Pancreas (tissue), 10 donors: ENCODE results near the gene IPO13. TPM values are rescaled to one million over a fixed set of nuclear protein-coding genes. Genes with fewer than 3 reads are reported as not detected.

ENCODE experiments used
- ATAC-seq, 4 donors: fragments of 200-7000 bp; cut with Tn5 transposase; one replicate each; pipeline versions ENCODE4 v1.8.0 to v1.9.1; 2020; ENCODE audit warnings: mild to moderate bottlenecking in 4 of 4, moderate library complexity in 4 of 4
- DNase-seq, 6 donors: peaks; one replicate each; pipeline ENCODE4 v3.0.0-alpha.2; 2020
- FAIRE-seq: peaks from 2 replicates; lab custom pipeline; 2012; peaks lifted over from hg19 to GRCh38; lab: Jason Lieb, UNC
- H3K27ac ChIP-seq, 4 donors: fragments of 200-600 bp; sonication (generic); 1 replicate in 3 of 4; 2 replicates in 1 of 4; pipeline versions ENCODE4 v1.5.0 to v1.8.0; 2020
- H3K27me3 ChIP-seq, 4 donors: fragments of 200-600 bp; one replicate each; pipeline ENCODE4 v1.8.0; 2021
- H3K36me3 ChIP-seq, 3 donors: fragments of 200-600 bp; sonication (generic) in 1 of 3; one replicate each; pipeline versions ENCODE4 v1.5.0 to v1.8.0; 2020 to 2021
- H3K4me1 ChIP-seq, 3 donors: fragments of 200-600 bp; one replicate each; pipeline ENCODE4 v1.8.0; 2021
- H3K4me3 ChIP-seq, 4 donors: fragments of 200-600 bp; sonication (generic) in 2 of 4; one replicate each; pipeline versions ENCODE4 v1.5.0 to v1.8.0; 2020 to 2021
- H3K9me3 ChIP-seq, 4 donors: fragments of 200-600 bp; one replicate each; pipeline ENCODE4 v1.8.0; 2021
- WGBS, 2 donors: extraction: QIAGEN DNeasy Blood & Tissue Kit; methylation state at CpG; one replicate each; pipeline ENCODE4 v1.1.7; 2013; 5-methylcytosine and 5-hydroxymethylcytosine counted together
- intact Hi-C, 3 donors: fragments of 100-400 bp; cut with DNase I; formaldehyde crosslinking; loops; one replicate each; pipeline versions ENCODE4 v1.11.1 to v1.14.2; 2022
- polyA plus RNA-seq, 2 donors: library from polyadenylated mRNA; stranded (reverse); fragments of 200-250 nt; gene quantifications; one replicate each; pipeline ENCODE4 v1.2.3, GENCODE V29; 2013
- total RNA-seq, 6 donors: library from RNA; stranded (reverse); fragmentation: NEBNext Ultra II Directional in 4 of 6; extraction: Animal tissue kit (Norgen Biotek cat#: 25700) in 4 of 6; gene quantifications; one replicate each; pipeline versions ENCODE4 v1.2.1 to v1.2.4, GENCODE V29; 2021 to 2023
- TF ChIP-seq, protein P1 (sequence below), 4 donors: fragments of 200-600 bp; sonication (generic) in 3 of 4; IDR thresholded peaks; one replicate each; pipeline versions ENCODE4 v1.5.0 to v1.8.0; 2021; ENCODE audit warnings: antibody characterized with exemption in 4 of 4
- donor health status: healthy with polysubstance abuse.
- donor health status: DM: no; HTN: no; CAD: no; lungs with moderate emphysema.
- donor health status: DM: no; HTN: no; CAD: no.
- donor health status: control.
- donor health status: control.
- donor health status: Bipolar disorder and iron deficiency.
- donor health status: DM: yes; HTN: yes; CAD: no.
- donor health status: DM: no; HTN: no; CAD: no.
- donor health status: DM: no; HTN: no; CAD: no.
- donor health status: DM: yes; HTN: yes; CAD: no.

The IPO13 gene
- total and polyA plus RNA-seq, 8 donors: 6.7 to 24.3 (median 10.6) TPM

DNA sequence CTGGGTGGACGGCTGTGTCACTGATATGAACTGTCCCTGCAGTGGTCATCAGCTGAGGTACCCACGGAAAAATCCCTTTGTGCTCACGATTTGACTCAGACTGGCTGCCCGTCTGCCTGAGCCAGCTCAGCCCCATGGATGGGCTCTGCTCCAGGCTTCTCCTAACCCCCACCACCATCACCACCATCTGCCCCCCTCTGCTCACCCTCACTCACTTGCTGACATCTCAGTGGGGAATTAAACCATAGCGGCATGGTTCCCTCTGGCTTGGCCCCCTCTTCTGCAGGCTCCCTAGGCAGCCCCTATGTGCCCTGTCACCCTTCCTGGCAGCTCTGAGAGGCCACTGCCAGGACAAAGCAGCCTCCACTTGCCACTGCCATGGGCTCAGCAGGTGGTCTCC lies 67.2 kb downstream of the IPO13 start:
- TF ChIP-seq, protein P1, sequence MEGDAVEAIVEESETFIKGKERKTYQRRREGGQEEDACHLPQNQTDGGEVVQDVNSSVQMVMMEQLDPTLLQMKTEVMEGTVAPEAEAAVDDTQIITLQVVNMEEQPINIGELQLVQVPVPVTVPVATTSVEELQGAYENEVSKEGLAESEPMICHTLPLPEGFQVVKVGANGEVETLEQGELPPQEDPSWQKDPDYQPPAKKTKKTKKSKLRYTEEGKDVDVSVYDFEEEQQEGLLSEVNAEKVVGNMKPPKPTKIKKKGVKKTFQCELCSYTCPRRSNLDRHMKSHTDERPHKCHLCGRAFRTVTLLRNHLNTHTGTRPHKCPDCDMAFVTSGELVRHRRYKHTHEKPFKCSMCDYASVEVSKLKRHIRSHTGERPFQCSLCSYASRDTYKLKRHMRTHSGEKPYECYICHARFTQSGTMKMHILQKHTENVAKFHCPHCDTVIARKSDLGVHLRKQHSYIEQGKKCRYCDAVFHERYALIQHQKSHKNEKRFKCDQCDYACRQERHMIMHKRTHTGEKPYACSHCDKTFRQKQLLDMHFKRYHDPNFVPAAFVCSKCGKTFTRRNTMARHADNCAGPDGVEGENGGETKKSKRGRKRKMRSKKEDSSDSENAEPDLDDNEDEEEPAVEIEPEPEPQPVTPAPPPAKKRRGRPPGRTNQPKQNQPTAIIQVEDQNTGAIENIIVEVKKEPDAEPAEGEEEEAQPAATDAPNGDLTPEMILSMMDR (IDR thresholded peaks at IDR 0.05): no peak
- Histone ChIP-seq H3K4me3 (no peak overlapping the region), H3K9me3 (no peaks in the 10 kb centered on the region), H3K27ac (no peak overlapping the region), H3K4me1 (no peaks in the 10 kb centered on the region), H3K27me3 (no peaks in the 10 kb centered on the region), H3K36me3 (no peaks in the 10 kb centered on the region)
- WGBS, 2 donors: 80% methylated on average over 5 of the region's 5 CpGs
- intact Hi-C loops: no loop called here
- DNase-seq: no peak
- FAIRE-seq: no peak
- no peak for ATAC-seq

DNA sequence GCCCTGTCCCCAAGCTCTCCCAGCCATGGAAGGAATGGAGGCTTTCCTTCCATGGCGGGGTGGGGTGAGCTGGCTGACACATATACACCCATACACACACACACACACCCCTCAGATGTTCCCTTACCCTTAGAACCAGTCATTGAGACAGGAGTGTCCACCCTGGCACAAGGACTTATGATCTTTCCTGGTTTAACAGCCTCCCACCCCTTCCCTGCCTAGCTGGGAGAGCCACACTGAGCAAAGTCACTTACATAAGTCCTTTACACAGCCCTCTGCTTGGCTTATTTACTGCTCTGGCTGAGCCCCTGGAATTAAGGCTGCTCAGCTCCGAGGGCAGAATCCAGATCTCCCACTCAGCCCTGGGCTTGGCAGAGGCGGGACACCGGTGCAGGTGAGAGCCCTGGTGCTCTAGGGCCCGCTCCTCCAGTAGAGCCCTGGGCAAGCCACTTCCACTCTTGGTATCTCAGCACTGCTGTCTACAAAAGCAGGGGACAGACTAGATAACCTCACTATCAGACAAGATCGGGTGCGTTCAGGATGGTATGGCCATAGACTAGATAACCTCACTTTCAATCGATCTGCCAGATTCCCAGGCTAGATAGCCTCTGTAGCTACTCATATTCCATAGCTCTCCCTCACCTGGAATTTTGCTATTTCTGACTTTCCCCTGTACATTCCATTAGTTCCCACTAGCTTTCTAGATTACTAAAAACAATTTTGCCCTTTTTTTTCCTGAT lies 67.8 kb downstream of the IPO13 start:
- Histone ChIP-seq H3K27me3 (no peaks in the 10 kb centered on the region), H3K36me3 (no peaks in the 10 kb centered on the region), H3K4me1 (no peaks in the 10 kb centered on the region), H3K27ac (no peak overlapping the region), H3K9me3 (no peaks in the 10 kb centered on the region), H3K4me3 (no peak overlapping the region)
- ATAC-seq: no peak
- DNase-seq: no peak
- intact Hi-C loops: no loop called here
- no peak for FAIRE-seq
- 77 to 81% methylated on average over 8 of the region's 8 CpGs for WGBS, 2 donors
- TF ChIP-seq, protein P1 (IDR thresholded peaks at IDR 0.05): no peak

DNA sequence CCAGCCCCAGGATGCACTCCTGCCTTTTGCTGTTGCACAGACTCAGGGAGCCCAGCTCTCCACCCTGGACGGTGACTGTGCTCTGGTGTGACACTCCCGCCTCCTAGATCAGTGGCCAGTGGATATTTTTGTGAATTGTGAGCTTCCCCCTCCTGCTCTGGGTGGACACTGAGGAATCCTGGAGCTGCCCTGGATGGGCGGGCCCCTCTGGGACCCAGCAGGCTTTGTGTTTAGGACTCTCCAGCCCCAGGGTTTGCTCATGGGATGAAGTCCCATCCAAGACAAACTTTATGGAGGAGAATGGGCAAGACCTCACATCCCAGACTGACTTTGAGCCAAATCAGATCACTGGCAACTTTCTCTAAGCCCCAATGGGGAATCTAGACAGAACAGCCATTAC lies 68.5 kb downstream of the IPO13 start:
- ATAC-seq: no peak
- no peak for FAIRE-seq
- H3K27me3 ChIP-seq: no peaks in the 10 kb centered on the region
- TF ChIP-seq, protein P1 (IDR thresholded peaks at IDR 0.05): no peak
- no peaks in the 10 kb centered on the region for H3K9me3 ChIP-seq
- WGBS, 2 donors: 70 to 81% methylated on average over 3 of the region's 3 CpGs
- no peak overlapping the region for H3K27ac ChIP-seq
- no peaks in the 10 kb centered on the region for H3K36me3 ChIP-seq
- H3K4me1 ChIP-seq: no peaks in the 10 kb centered on the region
- intact Hi-C loops: no loop called here
- H3K4me3 ChIP-seq: no peak overlapping the region
- no peak for DNase-seq

DNA sequence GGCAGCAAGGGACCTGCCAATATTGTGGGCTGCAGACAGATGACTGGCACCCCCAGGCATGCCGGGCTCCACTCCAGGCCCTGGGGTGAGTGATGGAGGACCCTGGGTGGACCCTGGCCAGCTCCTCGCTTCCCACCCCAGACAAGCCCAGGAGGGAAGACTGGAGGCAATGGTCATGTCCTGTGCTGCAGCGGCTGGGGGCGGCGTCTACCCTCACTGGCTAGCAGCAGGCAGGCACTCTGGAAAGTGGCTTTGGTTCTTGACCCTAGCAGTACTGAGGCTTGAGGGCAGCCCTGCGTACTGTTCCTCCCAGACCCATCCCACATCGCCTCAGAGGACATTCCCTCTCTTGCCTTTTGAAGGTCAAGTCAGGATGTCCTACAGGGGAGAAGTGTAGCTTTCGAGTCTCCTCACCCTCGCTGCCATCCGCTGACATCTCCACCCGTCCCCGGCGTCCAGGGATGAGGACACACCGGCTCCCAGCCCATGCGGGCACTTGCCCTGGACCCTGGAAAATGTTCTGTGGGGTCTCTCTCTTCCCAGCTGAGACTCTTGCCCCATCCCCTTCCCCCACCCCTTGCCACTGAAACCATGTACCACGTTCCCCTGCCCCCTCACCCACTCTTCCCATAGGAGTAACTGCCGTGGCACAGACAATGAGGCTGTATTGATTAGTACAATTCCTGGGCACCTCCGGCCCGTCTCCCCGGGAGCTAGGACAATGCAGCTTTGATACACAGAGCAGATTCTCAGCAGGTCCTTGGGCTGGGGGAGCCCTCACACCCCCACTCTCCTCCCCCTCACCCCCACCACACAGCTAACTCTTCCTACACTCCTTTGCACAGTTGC lies 69.5 kb downstream of the IPO13 start:
- ATAC-seq (no peak), FAIRE-seq (no peak), DNase-seq (peak in 2 of 6 donors; percentile 3 to 44)
- Histone ChIP-seq H3K36me3 (no peaks in the 10 kb centered on the region), H3K9me3 (no peaks in the 10 kb centered on the region), H3K27me3 (no peaks in the 10 kb centered on the region), H3K27ac (no peak overlapping the region), H3K4me1 (no peaks in the 10 kb centered on the region), H3K4me3 (no peak overlapping the region)
- TF ChIP-seq, protein P1 (IDR thresholded peaks at IDR 0.05): no peak
- 82 to 83% methylated on average over 20 of the region's 20 CpGs for WGBS, 2 donors
- intact Hi-C loops: no loop called here
